ENCODE data around the gene SPPL3.
"Not testable (repeated sequence)": the region's sequence is repeated elsewhere in the genome, so short reads cannot be mapped to it uniquely, and the experiment has no call there.

The SPPL3 gene

DNA sequence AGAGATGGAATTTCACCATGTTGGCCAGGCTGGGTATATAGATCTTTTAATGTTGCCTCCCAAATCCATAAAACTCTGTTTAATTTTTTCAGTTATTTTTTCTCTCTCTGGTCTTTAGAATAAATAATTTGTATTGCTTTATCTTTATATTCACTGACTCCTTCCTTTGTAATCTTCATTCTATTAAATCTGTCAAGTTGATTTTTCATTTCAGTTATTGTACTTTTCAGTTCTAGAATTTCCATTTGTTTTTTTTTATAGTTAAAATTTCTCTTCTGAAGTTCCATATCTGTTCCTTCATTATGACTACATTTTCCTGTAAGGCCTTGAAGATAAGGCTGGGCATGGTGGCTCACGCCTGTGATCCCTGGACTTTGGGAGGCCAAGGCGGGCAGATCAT is 13.6 kb upstream of the SPPL3 start:
- no peak for DNase-seq (ENCODE audit: low read depth)

DNA sequence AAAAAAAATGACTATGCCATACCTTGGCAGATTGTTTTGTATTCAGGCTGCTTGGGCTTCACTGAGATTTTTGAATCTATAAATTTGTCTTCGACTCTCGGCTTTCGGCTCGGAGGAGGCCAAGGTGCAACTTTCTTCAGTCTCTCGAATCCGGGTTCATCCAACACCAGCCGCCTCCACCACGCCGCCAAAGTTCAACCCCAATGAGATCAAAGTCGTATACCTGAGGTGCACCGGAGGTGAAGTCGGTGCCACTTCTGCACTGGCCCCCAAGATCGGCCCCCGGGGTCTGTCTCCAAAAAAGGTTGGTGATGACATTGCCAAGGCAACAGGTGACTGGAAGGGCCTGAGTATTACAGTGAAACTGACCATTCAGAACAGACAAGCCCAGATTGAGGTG is 12.4 kb upstream of the SPPL3 start:
- no peak for DNase-seq (ENCODE audit: low read depth)

DNA sequence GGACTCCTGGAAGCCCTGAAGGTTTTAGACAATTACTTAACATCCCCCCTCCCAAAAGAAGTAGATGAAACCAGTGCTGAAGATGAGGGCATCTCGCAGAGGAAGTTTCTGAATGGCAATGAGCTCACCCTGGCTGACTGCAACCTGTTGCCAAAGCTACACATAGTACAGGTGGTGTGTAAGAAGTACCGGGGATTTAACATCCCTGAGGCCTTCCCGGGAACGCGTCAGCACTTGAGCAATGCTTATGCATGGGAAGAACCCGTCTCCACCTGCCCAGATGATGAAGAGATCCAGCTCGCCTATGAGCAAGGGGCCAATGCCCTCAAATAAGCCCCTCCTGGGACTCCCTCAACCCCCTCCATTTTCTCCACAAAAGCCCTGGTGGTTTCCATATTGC is 10.6 kb upstream of the SPPL3 start:
- no peak for DNase-seq (ENCODE audit: low read depth)

DNA sequence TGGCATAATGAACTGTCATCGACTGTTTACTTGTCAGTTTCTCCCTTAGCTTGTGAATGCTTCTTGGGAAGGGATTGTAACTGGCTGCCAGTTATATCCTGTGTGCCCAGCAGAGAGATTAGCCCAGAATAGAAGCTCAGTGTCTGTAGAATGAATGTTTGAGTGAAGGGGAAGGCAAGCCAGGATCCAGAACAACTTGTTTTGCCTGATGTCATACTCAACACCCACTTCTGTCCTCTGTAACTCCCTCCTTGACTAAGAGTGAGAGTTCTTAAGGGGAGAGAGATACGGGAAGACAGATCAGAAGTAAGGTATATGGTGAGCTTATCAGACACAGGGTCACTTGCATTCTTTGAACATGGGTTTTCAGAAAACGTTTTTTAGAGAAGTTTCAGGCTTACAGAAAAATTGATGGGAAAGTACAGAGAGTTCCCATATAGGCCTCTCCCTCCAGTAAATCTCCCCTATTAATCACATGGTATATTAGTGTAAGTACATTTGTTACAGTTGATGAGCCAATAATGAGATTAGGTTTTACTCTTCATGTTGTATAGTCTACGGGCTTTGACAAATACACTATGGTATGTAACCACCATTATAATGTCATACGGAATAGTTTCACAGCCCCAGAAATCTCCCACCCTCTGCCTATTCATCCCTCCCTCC is 5.6 kb upstream of the SPPL3 start:
- no peak for DNase-seq (ENCODE audit: low read depth)

DNA sequence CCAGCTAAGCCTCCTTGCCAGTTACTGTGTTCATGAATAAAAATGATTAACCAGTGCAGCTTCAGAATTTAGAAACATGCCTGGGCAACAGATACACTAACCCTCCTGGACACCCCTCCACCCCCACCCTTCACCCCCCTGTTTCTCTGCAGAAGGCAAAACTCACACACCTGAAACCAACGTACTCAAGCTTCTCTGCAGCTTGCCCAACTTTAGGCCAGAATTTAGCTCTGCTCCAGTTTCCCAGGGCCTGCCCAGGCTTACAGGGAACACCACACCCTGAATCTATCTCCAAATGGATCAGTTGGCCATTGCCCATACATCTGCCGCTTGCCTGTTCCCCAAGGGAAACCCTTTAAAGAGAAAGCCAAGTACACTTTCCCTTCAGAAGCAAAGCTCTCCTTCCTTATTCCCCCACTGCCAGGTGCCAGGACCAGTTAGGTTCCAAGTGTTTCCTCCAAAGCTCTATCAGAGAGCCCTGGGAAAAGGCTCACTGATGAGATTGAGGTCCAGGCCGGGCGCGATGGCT is 1.8 kb upstream of the SPPL3 start:
- no peak for DNase-seq (ENCODE audit: low read depth)

DNA sequence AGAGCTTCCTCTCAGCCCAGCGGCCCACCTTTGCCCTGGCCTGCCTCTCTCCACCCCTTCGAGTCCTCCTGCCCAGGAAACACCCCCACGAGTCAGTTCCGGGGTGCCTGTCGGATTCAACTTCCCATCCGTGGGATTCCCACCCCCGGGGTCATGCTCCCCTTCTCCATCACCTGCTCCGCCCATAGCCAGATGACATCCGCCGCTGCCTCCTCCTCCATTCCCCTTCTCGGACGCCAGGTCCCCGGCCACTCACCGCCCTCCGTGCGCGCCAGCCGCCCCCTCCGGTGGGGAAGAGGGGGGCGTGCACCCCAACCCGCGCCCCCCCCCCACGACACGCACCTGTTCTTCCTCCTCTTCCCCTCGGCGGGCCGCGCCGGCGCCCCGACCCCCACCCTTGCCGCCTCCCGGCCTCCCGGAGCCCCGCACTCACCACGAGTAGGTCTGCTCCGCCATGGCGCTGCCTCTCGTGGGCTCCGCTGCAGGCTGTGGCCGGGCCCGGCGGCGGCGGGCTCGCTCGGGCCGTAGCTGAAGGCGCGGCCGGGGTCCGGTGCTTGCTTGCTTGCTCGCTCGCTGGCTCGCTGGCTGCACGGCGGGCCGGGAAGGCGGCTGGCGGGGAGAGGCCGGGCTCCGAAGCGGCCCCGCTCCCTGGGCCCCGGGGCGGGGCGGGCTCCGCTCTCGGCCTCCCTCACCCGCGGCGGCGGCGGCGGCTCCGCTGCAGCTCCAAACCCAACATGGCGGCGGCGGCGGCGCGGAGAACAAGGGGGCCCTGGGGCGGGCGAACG is 554 bp downstream of the SPPL3 start:
- peak; percentile 34 for DNase-seq (ENCODE audit: low read depth)

DNA sequence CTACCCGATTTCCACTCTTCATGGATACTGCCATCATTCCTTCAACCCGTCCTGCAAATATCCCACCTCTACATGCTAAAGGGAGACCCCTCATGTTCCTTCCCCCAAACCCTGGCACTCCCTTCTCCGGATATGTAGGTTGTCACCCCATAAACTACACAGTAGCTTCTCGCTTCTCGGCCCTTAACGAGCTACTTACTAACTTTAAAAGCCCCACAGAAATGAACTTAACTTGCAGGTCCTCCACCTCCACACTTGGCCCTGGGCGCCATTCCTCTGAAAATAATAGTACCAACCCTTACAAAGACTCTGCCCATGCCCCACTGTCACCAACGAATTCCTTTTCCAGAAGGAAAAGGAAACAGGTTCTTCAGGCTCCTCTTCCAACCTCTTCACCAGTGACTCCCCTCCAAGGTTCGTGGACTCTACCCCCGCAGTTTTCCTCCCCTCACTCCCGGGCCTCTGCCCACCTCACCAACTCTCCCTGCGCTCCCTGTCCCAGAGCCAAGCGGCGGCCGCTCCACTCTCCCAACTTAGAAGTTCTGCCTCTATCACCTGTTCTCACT is 1.2 kb downstream of the SPPL3 start:
- no peak for DNase-seq (ENCODE audit: low read depth)

DNA sequence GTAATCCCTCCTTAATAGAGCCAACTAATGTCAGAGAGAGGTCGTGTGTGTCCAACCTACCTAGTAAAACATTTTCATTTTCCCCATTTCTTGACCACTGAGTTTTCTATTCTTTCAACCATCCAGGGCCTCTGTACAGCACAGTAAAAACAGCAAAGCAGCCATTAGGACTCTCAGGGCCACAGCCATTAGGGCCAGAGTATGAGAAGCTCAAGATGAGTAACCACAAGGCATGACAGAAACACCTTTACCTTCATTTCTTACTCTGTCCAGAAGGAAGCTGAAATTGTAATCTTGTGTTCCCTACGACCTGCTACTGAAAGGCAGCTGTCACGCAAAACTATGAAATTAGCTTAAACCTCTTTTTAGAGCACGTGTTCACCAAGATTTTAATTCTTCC is 2.3 kb downstream of the SPPL3 start:
- no peak for DNase-seq (ENCODE audit: low read depth)

DNA sequence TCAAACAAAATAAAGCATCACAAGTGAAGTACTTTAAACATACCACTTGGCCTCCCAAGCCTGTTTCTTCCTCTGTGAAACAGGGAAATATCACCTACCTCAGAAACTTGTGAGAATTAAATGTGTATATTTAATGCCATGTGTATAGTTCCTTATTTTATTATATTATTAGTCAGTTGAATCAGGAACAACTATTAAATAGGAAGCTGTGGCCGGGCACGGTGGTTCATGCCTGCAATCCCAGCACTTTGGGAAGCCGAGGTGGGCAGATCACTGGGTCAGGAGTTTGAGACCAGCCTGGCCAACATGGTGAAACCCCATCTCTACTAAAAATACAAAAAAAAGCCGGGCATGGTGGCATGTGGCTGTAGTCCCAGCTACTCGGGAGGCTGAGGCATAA is 3.1 kb downstream of the SPPL3 start:
- not testable (repeated sequence) for DNase-seq (ENCODE audit: low read depth)

DNA sequence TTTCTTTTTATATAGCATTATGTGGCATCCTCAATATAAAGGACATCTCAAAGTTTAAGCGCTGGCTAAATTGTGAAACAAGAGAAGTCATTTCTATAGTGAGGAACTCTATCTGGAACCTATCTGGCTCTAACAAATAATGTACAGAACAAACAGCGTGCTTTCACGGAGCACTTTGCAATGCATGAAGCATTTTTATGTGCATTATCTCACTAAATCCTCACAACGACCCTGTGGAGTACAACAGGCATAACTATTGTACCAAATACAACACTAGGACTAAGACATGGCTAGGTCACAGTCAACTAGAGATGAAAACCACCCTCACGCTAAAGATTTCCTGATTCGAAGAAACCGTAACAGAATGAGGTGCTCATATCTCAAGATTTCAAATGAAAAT is 8.6 kb downstream of the SPPL3 start:
- no peak for DNase-seq (ENCODE audit: low read depth)

DNA sequence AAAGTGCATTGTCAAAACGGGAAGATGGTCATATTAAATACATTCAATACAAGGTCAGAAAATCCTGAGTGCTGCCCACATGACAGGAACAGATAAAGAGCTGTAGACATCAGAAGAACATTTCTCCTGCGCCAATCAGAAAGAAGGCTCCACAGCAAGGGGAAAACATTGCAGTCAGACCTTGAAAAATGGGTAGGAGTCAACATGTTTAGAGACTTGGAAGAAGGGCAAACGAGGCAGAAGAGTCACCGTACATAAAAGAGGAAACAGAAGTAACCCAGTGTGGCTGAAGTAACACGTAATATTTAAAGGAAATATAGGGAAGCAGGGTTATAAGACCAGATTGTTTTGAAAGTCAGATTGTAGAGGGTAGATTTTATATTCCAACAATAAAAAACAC is 11.9 kb downstream of the SPPL3 start:
- no peak for DNase-seq (ENCODE audit: low read depth)

DNA sequence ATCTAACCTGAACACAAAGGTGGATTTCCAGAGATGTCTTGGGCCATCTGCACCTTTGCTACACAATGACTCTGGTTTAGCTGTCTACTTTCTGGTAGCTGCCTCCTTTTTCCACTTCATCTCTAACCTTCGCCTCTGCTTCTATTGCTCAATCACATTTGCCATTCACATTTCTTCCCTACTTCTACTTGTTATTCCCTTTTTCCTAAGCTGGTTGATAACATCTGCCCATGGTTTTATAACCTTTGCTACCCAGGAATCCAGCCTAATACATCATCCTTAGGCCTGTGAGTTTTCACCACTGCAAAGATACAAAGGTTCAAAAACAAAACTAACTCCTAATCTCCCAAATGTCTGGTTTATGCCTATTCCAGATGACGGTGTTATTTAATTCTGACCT is 13.2 kb downstream of the SPPL3 start:
- DNase-seq (ENCODE audit: low read depth), result no peak

DNA sequence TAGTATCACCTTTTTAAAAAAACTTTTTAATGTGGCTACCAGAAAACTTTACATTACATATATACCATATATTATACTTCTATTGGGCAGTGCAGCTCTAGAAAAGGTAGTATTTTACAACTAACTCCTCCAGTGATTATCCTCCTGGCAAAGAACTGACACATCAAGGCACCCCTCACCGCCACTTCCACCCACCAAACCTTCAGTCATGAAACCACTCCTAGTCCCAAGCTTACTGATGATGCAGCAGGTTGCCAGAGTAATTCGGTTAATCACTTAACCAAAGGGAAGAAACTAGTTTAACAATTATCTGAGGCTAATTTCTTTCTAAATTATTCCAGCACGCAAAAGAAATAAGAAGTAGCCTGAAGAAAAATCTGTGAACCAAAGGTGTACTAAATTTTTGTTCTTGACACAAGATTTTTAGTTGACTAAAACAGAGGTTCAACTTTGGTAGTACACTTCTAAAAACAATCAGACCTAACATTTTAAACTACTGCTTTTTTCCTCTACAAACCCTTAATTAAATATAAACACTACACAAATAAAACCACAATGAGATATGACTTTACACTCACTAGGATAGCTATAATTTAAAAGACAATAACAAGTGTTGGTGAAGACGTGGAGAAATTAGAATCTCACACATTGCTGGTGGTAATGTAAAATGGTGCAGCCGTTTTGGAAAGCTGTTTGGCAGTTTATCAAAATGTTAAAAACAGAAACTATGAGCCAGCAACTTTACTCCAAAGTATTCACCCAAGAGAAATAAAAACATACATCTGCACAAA is 16.7 kb downstream of the SPPL3 start:
- no peak for DNase-seq (ENCODE audit: low read depth)

DNA sequence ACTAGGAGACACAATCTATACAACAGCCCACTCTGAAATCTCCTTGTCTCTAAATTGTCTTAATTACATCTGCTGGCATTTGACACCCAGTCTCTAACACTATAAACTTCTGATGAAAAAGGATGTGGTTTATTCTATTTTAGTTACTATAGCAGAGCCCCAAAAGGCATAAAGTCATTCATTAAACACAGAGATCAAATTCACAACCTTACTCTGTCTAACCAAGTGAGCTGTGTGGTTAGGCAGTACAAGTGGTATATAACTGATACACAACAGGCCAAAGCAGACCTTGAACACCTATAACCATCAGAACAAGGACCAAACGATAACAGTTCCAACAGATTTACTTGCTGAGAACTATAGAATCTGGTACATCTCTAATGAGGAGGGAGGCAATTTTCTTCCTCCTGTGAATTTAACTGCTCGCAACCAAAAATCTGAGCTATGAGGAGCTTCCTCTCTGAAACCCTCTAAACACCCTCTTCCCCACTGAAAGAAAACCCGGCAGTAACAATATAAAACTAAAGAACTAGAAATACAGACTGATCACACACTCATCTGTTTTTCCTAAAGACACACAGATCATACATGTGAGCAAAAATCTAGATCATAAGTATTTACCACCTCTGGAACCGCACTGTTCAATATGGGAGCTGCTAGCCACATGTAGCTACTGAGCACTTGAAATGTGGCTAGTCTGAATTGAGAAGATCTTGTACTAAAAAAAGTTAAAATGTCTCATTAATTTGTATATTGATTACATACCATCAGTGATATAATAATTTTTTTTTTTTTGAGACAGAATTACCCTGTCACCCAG is 17.7 kb downstream of the SPPL3 start:
- no peak for DNase-seq (ENCODE audit: low read depth)

DNA sequence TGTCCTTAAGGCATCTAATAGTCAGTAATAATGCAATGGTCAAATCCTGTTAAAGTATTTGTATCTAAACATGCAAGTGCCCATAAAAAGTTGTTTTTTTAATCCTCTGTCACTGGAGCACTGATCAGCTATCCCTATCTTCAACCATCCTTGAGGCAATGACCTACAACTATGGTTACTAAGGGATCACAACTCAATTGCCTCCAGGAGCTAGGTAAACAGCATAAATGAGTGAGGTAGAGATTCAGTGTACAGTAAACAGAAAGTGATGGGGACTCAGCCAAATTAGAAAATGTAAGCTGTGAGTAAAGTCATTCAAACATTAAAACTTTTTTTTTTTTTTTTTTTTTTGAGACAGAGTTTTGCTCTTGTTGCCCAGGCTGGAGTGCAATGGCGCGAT is 18.6 kb downstream of the SPPL3 start:
- DNase-seq (ENCODE audit: low read depth), result no peak

DNA sequence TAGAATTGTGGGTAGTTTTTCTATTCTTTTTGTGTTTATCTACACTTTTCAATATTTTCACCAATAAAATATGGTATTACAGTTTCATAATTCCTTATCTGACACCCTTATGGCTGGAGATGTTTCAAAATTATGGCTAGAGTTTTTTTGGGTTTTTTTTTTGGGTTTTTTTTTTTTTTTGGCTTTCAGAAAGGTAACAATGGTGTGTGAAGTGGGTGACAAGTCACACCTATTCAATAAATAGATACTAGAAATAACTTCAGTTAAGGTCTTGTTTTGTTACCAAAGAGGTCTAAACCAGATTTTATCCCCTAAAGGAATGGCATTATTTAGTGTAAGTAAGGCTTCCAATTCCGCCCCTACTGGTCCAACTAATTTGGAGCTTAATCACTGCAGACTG is 19.5 kb downstream of the SPPL3 start:
- DNase-seq (ENCODE audit: low read depth), result no peak

DNA sequence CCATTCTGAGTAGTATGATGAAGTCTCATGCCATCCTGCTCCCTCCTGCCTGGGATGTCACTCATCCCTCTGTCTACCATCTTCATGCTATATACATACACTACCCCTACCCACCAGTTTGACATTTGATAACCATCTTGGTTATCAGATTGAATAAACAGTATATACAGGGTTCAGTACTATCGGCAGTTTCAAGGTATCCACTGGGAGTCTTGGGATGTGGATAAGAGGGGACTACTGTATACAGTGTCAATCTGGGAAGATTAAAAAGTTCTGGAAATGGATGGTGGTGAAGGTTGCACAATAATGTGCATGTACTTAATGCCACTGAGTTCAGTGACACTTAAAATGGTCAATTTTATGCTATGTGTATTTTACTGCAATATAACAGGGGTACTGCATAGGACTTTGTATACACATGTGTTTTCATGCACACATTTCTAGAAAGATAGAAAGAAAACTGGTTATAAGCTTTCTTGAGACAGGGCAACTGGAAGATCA is 22.1 kb downstream of the SPPL3 start:
- DNase-seq (ENCODE audit: low read depth), result no peak

DNA sequence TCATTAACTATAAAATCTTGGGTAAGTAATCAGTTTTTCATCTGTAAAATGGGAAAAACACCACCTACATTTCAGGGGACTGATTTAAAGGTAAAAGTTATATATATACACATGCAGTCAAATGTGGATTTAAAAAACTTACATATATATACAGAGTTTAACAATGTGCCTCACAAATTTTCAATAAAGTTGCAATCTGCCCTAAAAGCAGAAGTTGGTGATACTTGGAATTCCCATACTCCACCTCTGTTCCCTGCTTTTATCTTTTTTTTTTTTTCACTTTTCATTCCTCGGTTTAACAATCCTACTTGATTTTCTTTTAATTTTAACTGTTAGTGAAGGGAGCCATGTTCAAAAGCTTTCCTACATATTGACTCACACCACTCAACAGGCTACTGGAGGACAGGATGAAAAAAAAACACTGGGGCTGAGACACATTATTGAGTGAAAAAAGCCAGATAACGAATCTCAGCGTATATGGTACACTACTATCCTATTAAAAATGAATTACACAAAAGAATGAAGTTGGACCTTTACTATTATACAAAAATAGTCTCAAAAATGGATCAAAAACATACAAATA is 24.3 kb downstream of the SPPL3 start:
- no peak for DNase-seq (ENCODE audit: low read depth)

DNA sequence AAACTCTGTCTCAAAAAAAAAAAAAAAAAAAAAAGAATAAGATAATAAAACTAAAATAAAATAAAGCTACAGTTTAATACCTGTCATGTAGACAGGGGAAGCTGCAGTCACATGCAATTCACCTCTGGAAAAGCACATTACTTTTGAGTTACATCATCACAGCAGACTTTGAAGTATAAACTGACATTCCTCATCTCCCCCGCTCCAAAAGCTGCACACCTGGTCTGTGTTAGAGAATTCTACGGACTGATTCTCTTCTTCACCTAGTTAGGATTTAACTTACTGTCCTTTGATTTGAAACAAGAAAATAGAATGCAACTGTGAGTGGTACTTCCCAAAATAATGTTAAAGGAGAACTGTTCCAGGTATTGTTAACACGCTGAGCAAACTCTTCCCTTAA is 25.1 kb downstream of the SPPL3 start:
- no peak for DNase-seq (ENCODE audit: low read depth)

DNA sequence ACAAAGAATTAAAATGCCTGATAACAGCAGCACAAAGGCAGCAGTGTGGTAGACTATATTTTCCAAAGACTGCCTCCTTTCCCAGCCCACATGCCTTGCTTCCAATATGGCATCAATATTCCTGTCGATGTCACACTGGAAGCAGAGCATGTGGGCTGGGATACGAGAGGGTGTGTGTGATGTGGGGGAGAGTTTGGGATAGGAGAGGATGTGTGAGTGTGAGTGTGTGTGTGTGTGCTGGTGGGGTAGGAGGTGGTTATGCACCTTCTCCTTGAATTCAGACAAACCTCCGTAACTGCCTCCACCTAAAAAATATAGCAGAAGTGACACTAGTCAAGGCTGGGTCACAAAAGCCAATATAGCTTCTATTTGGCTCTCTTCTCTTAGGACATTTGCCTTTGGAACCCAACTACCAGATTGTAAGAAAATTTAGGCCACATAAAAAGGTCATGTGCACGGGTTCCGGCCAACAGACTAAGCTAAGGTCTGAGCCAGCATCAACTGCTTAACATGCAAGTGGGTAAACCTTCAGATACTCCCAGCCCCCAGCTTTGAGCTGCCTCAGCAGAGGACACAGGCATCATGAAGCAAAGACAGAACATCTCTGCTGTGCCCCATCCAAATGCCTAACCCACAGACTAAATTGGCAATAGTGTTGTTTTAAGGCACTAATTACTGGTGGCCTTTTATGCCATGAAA is 29.5 kb downstream of the SPPL3 start:
- DNase-seq (ENCODE audit: low read depth), result no peak
